ENCODE results near the gene PLEKHM3. TPM values are rescaled to one million over a fixed set of nuclear protein-coding genes. Genes with fewer than 3 reads are reported as not detected.

PLEKHM3 gene
- total RNA-seq, 1 donor from 2014 or later, result 20.9 TPM

GRCh38 chr2:207881902-207882301, 143.4 kb downstream of the PLEKHM3 start:
- Histone ChIP-seq H3K27me3 (ENCODE audit: control insufficient read depth in 3 of 3, insufficient read depth in 3 of 3, low read length in 3 of 3) (no peaks in the 10 kb centered on the region), H3K36me3 (ENCODE audit: control insufficient read depth in 3 of 3, insufficient read depth in 3 of 3, low read length in 3 of 3) (no peaks in the 10 kb centered on the region), H3K9ac (ENCODE audit: low read depth in 1 of 3, low read length in 3 of 3) (no peak overlapping the region), H3K27ac (ENCODE audit: low read depth, low read length) (no peak overlapping the region), H3K4me1 (ENCODE audit: control insufficient read depth in 3 of 3, insufficient read depth in 3 of 3, low read length in 3 of 3) (peaks cover 0 to 3% (median 0%) of the 10 kb centered on the region in 3 donors), H3K9me3 (ENCODE audit: control insufficient read depth in 3 of 3, low read length in 3 of 3) (no peaks in the 10 kb centered on the region), H3K4me3 (ENCODE audit: low read length in 3 of 3) (no peak overlapping the region)

- no peak overlapping the region for H3K9ac ChIP-seq (ENCODE audit: low read depth in 1 of 3, low read length in 3 of 3)
- no peak overlapping the region for H3K4me3 ChIP-seq (ENCODE audit: low read length in 3 of 3)
- H3K27me3 ChIP-seq (ENCODE audit: control insufficient read depth in 3 of 3, insufficient read depth in 3 of 3, low read length in 3 of 3), result no peaks in the 10 kb centered on the region
- H3K36me3 ChIP-seq (ENCODE audit: control insufficient read depth in 3 of 3, insufficient read depth in 3 of 3, low read length in 3 of 3), result no peaks in the 10 kb centered on the region
- peaks cover 0 to 3% (median 0%) of the 10 kb centered on the region in 3 donors for H3K4me1 ChIP-seq (ENCODE audit: control insufficient read depth in 3 of 3, insufficient read depth in 3 of 3, low read length in 3 of 3)
- no peak overlapping the region for H3K27ac ChIP-seq (ENCODE audit: low read depth, low read length)
- no peaks in the 10 kb centered on the region for H3K9me3 ChIP-seq (ENCODE audit: control insufficient read depth in 3 of 3, low read length in 3 of 3)
Observed at GRCh38 chr2:207879536-207879935, 145.8 kb downstream of the PLEKHM3 start.

GRCh38 chr2:207876842-207877535, 148.3 kb downstream of the PLEKHM3 start:
- no peaks in the 10 kb centered on the region for H3K9me3 ChIP-seq (ENCODE audit: control insufficient read depth in 3 of 3, low read length in 3 of 3)
- H3K4me3 ChIP-seq (ENCODE audit: low read length in 3 of 3), result no peak overlapping the region
- no peaks in the 10 kb centered on the region for H3K27me3 ChIP-seq (ENCODE audit: control insufficient read depth in 3 of 3, insufficient read depth in 3 of 3, low read length in 3 of 3)
- no peak overlapping the region for H3K27ac ChIP-seq (ENCODE audit: low read depth, low read length)
- H3K36me3 ChIP-seq (ENCODE audit: control insufficient read depth in 3 of 3, insufficient read depth in 3 of 3, low read length in 3 of 3), result no peaks in the 10 kb centered on the region
- H3K9ac ChIP-seq (ENCODE audit: low read depth in 1 of 3, low read length in 3 of 3), result no peak overlapping the region
- peaks cover 0 to 3% (median 0%) of the 10 kb centered on the region in 3 donors for H3K4me1 ChIP-seq (ENCODE audit: control insufficient read depth in 3 of 3, insufficient read depth in 3 of 3, low read length in 3 of 3)

- H3K4me1 ChIP-seq (ENCODE audit: control insufficient read depth in 3 of 3, insufficient read depth in 3 of 3, low read length in 3 of 3), result peaks cover 0 to 3% (median 0%) of the 10 kb centered on the region in 3 donors
- no peak overlapping the region for H3K4me3 ChIP-seq (ENCODE audit: low read length in 3 of 3)
- H3K27ac ChIP-seq (ENCODE audit: low read depth, low read length), result no peak overlapping the region
- no peak overlapping the region for H3K9ac ChIP-seq (ENCODE audit: low read depth in 1 of 3, low read length in 3 of 3)
- no peaks in the 10 kb centered on the region for H3K27me3 ChIP-seq (ENCODE audit: control insufficient read depth in 3 of 3, insufficient read depth in 3 of 3, low read length in 3 of 3)
- no peaks in the 10 kb centered on the region for H3K36me3 ChIP-seq (ENCODE audit: control insufficient read depth in 3 of 3, insufficient read depth in 3 of 3, low read length in 3 of 3)
- H3K9me3 ChIP-seq (ENCODE audit: control insufficient read depth in 3 of 3, low read length in 3 of 3), result no peaks in the 10 kb centered on the region
Observed at GRCh38 chr2:207875473-207876212, 149.7 kb downstream of the PLEKHM3 start.

- no peak overlapping the region for H3K4me3 ChIP-seq (ENCODE audit: low read length in 3 of 3)
- H3K36me3 ChIP-seq (ENCODE audit: control insufficient read depth in 3 of 3, insufficient read depth in 3 of 3, low read length in 3 of 3), result no peaks in the 10 kb centered on the region
- H3K9ac ChIP-seq (ENCODE audit: low read depth in 1 of 3, low read length in 3 of 3), result no peak overlapping the region
Observed at GRCh38 chr2:207873794-207874193, 151.5 kb downstream of the PLEKHM3 start.

GRCh38 chr2:207871911-207872310, 153.4 kb downstream of the PLEKHM3 start:
- no peak overlapping the region for H3K4me3 ChIP-seq (ENCODE audit: low read length in 3 of 3)
- no peak overlapping the region for H3K9ac ChIP-seq (ENCODE audit: low read depth in 1 of 3, low read length in 3 of 3)
- H3K9me3 ChIP-seq (ENCODE audit: control insufficient read depth in 3 of 3, low read length in 3 of 3), result no peaks in the 10 kb centered on the region
- no peaks in the 10 kb centered on the region for H3K36me3 ChIP-seq (ENCODE audit: control insufficient read depth in 3 of 3, insufficient read depth in 3 of 3, low read length in 3 of 3)
- H3K4me1 ChIP-seq (ENCODE audit: control insufficient read depth in 3 of 3, insufficient read depth in 3 of 3, low read length in 3 of 3), result no peaks in the 10 kb centered on the region
- no peaks in the 10 kb centered on the region for H3K27me3 ChIP-seq (ENCODE audit: control insufficient read depth in 3 of 3, insufficient read depth in 3 of 3, low read length in 3 of 3)
- H3K27ac ChIP-seq (ENCODE audit: low read depth, low read length), result no peak overlapping the region

More at GRCh38 chr2:207873794-207874193, 151.5 kb downstream of the PLEKHM3 start:
- H3K4me1 ChIP-seq (ENCODE audit: control insufficient read depth in 3 of 3, insufficient read depth in 3 of 3, low read length in 3 of 3), result no peaks in the 10 kb centered on the region
- no peak overlapping the region for H3K27ac ChIP-seq (ENCODE audit: low read depth, low read length)
- H3K27me3 ChIP-seq (ENCODE audit: control insufficient read depth in 3 of 3, insufficient read depth in 3 of 3, low read length in 3 of 3), result no peaks in the 10 kb centered on the region
- H3K9me3 ChIP-seq (ENCODE audit: control insufficient read depth in 3 of 3, low read length in 3 of 3), result no peaks in the 10 kb centered on the region

GRCh38 chr2:207871506-207871905, 153.8 kb downstream of the PLEKHM3 start:
- Histone ChIP-seq H3K27me3 (ENCODE audit: control insufficient read depth in 3 of 3, insufficient read depth in 3 of 3, low read length in 3 of 3) (no peaks in the 10 kb centered on the region), H3K9me3 (ENCODE audit: control insufficient read depth in 3 of 3, low read length in 3 of 3) (no peaks in the 10 kb centered on the region), H3K36me3 (ENCODE audit: control insufficient read depth in 3 of 3, insufficient read depth in 3 of 3, low read length in 3 of 3) (no peaks in the 10 kb centered on the region)

GRCh38 chr2:207870814-207871213, 154.5 kb downstream of the PLEKHM3 start:
- no peaks in the 10 kb centered on the region for H3K9me3 ChIP-seq (ENCODE audit: control insufficient read depth in 3 of 3, low read length in 3 of 3)
- H3K27me3 ChIP-seq (ENCODE audit: control insufficient read depth in 3 of 3, insufficient read depth in 3 of 3, low read length in 3 of 3), result no peaks in the 10 kb centered on the region
- no peaks in the 10 kb centered on the region for H3K36me3 ChIP-seq (ENCODE audit: control insufficient read depth in 3 of 3, insufficient read depth in 3 of 3, low read length in 3 of 3)
- no peak overlapping the region for H3K4me3 ChIP-seq (ENCODE audit: low read length in 3 of 3)
- no peak overlapping the region for H3K27ac ChIP-seq (ENCODE audit: low read depth, low read length)
- H3K4me1 ChIP-seq (ENCODE audit: control insufficient read depth in 3 of 3, insufficient read depth in 3 of 3, low read length in 3 of 3), result no peaks in the 10 kb centered on the region
- H3K9ac ChIP-seq (ENCODE audit: low read depth in 1 of 3, low read length in 3 of 3), result no peak overlapping the region

More at GRCh38 chr2:207871506-207871905, 153.8 kb downstream of the PLEKHM3 start:
- H3K4me1 ChIP-seq (ENCODE audit: control insufficient read depth in 3 of 3, insufficient read depth in 3 of 3, low read length in 3 of 3), result no peaks in the 10 kb centered on the region
- no peak overlapping the region for H3K27ac ChIP-seq (ENCODE audit: low read depth, low read length)
- H3K4me3 ChIP-seq (ENCODE audit: low read length in 3 of 3), result no peak overlapping the region
- no peak overlapping the region for H3K9ac ChIP-seq (ENCODE audit: low read depth in 1 of 3, low read length in 3 of 3)

- no peaks in the 10 kb centered on the region for H3K36me3 ChIP-seq (ENCODE audit: control insufficient read depth in 3 of 3, insufficient read depth in 3 of 3, low read length in 3 of 3)
- no peaks in the 10 kb centered on the region for H3K9me3 ChIP-seq (ENCODE audit: control insufficient read depth in 3 of 3, low read length in 3 of 3)
- no peak overlapping the region for H3K4me3 ChIP-seq (ENCODE audit: low read length in 3 of 3)
- no peaks in the 10 kb centered on the region for H3K4me1 ChIP-seq (ENCODE audit: control insufficient read depth in 3 of 3, insufficient read depth in 3 of 3, low read length in 3 of 3)
- no peak overlapping the region for H3K27ac ChIP-seq (ENCODE audit: low read depth, low read length)
- H3K9ac ChIP-seq (ENCODE audit: low read depth in 1 of 3, low read length in 3 of 3), result no peak overlapping the region
- no peaks in the 10 kb centered on the region for H3K27me3 ChIP-seq (ENCODE audit: control insufficient read depth in 3 of 3, insufficient read depth in 3 of 3, low read length in 3 of 3)
Observed at GRCh38 chr2:207869784-207870778, 155.2 kb downstream of the PLEKHM3 start.
